IPS-NIHi7 (cell line): ENCODE results near the gene MSH5.
"Not testable (repeated sequence)": the region's sequence is repeated elsewhere in the genome, so short reads cannot be mapped to it uniquely, and the experiment has no call there.

Source experiments
- DNase-seq: peaks from one replicate; pipeline ENCODE4 v3.0.0; 2012; ENCODE audit warnings: mixed read lengths; ENCODE audit errors: extremely low spot score

Gene MSH5

GRCh38 chr6:31778193-31778592, 38.4 kb downstream of the MSH5 start:
- DNase-seq, result no peak

GRCh38 chr6:31778999-31779885, 39.4 kb downstream of the MSH5 start:
- no peak for DNase-seq

GRCh38 chr6:31779908-31780307, 40.1 kb downstream of the MSH5 start:
- no peak for DNase-seq

GRCh38 chr6:31780507-31781243, 40.9 kb downstream of the MSH5 start:
- DNase-seq, result no peak

- no peak for DNase-seq
Observed at GRCh38 chr6:31781244-31782125, 41.7 kb downstream of the MSH5 start.

GRCh38 chr6:31782126-31782855, 42.5 kb downstream of the MSH5 start:
- no peak for DNase-seq

GRCh38 chr6:31784098-31784925, 44.5 kb downstream of the MSH5 start:
- DNase-seq, result no peak

GRCh38 chr6:31785475-31785874, 45.7 kb downstream of the MSH5 start:
- DNase-seq, result no peak

- DNase-seq, result peak; percentile 92
Observed at GRCh38 chr6:31791324-31792089, 51.7 kb downstream of the MSH5 start.

- no peak for DNase-seq
Observed at GRCh38 chr6:31792090-31792374, 52.2 kb downstream of the MSH5 start.

- DNase-seq, result peak; percentile 10
Observed at GRCh38 chr6:31792761-31793171, 53.0 kb downstream of the MSH5 start.

GRCh38 chr6:31793927-31794245, 54.1 kb downstream of the MSH5 start:
- DNase-seq, result not testable (repeated sequence)

GRCh38 chr6:31794294-31794865, 54.6 kb downstream of the MSH5 start:
- DNase-seq, result no peak

- peak; percentile 57 for DNase-seq
Observed at GRCh38 chr6:31794866-31795615, 55.2 kb downstream of the MSH5 start.

GRCh38 chr6:31795616-31796298, 56.0 kb downstream of the MSH5 start, which contains the start of gene VARS1:
Gene VARS1, minus strand, starts transcription at chr6:31795752. Its CDS starts 535 bp downstream, at chr6:31795217.
- peak; percentile 98 for DNase-seq

GRCh38 chr6:31796993-31797385, 57.2 kb downstream of the MSH5 start:
- no peak for DNase-seq

GRCh38 chr6:31797588-31797987, 57.8 kb downstream of the MSH5 start:
- DNase-seq, result no peak

GRCh38 chr6:31799781-31800180, 60.0 kb downstream of the MSH5 start:
- no peak for DNase-seq
